Frontal cortex (tissue), 4 donors: ENCODE measurements around the gene CXXC5. TPM values are rescaled to one million over a fixed set of nuclear protein-coding genes. Genes with fewer than 3 reads are reported as not detected.
"Not testable (repeated sequence)": the region's sequence is repeated elsewhere in the genome, so short reads cannot be mapped to it uniquely, and the experiment has no call there.

ENCODE experiments used
- DNase-seq, 2 donors: peaks; one replicate each; pipeline ENCODE4 v3.0.0; 2012; ENCODE audit warnings: low spot score in 2 of 2
- FAIRE-seq: peaks from 2 replicates; lab custom pipeline; 2012; peaks lifted over from hg19 to GRCh38; lab: Jason Lieb, UNC
- total RNA-seq: library from RNA; depleted of rRNA; stranded (reverse); fragments of >200 nt; gene quantifications from one replicate; pipeline ENCODE4 v1.2.3, GENCODE V29; 2014
- donor health status: control.
- donor health status: control.
- donor health status: control.

Gene CXXC5
- 38.7 TPM for total RNA-seq

DNA sequence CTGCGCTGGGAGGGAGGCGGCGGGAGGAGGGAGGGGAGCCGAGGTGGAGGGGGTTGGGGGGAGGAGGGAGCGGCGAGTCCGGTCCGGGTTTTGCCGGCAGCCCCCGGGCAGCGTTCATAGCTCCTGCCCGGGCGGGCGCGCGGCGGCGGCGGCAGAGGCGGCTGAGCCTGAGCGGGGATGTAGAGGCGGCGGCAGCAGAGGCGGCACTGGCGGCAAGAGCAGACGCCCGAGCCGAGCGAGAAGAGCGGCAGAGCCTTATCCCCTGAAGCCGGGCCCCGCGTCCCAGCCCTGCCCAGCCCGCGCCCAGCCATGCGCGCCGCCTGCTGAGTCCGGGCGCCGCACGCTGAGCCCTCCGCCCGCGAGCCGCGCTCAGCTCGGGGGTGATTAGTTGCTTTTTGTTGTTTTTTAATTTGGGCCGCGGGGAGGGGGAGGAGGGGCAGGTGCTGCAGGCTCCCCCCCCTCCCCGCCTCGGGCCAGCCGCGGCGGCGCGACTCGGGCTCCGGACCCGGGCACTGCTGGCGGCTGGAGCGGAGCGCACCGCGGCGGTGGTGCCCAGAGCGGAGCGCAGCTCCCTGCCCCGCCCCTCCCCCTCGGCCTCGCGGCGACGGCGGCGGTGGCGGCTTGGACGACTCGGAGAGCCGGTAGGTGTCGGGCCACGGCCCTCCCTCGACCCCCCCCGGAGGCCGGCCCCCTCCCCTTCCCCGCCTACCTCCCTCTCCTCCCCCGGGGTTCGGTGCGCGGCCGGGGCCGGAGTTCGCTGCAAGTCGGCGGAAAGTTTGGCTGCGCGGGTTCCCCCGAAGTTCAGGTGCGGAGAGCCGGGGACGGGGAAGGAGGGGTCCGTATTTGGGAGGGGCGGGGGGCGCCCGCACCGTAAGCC, at the start of gene CXXC5:
TSS of gene CXXC5 (plus strand) at position 145 of the 877 bp plus-strand sequence. CDS start 32,175 bp downstream, outside the sequence.
- no peak for FAIRE-seq
- peak; percentile 88 for DNase-seq

DNA sequence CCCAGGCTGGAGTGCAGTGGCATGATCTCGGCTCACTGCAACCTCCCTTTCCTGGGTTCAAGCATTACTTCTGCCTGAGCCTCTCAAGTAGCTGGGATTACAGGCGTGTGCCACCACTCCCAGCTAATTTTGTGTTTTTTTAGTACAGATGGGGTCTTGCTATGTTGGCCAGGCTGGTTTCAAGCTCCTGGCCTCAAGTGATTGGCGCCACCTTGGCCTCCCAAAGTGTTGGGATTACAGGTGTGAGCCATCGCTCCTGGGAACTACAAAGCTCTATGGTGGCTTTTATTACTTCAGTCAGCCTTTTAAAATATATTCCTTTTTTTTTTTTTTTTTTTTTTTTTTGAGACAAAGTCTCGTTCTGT, 49.6 kb upstream of the CXXC5 start:
- FAIRE-seq, DNase-seq: not testable (repeated sequence)

DNA sequence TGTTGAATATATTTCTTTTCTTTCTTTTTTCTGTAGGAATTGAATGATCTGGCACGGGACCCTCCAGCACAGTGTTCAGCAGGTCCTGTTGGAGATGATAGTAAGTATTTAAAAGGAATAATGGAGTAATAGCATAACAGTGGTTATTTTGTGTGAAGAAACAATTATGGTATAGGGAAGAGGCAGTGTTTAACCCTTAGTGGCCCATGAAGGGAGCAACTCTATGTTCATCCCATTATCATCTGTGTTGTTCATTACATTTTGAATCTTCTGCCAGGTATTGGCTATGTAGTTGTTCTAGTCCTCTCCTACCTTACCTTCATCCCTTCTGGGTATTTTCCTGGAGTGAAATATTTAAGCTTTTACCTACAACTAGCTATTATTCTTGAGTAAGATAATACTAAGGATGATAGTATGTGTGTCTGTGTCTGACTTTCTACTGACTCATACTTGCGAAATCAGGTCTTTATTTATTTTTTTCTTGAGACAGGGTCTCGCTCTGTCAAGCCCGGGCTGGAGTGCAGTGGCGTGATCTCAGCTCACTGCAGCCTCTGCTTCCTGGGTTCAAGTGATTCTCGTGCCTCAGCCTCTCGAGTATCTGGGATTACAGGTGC, 47.7 kb upstream of the CXXC5 start:
- DNase-seq (no peak), FAIRE-seq (no peak)

DNA sequence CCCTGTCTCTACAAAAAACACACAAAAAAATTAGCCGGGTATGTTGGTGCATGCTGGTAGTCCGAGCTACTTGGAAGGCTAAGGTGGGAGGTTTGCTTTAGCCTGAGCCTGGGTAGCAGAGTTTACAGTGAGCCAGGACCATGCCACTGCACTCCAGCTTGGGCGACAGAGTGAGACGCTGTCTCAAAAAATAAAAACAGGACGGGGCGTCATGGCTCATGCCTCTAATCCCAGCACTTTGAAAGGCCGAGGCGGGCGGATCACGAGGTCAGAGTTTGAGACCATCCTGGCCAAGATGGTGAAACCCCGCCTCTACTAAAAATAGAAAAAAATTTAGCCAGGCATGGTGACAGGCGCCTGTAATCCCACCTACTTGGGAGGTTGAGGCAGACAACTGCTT, 46.7 kb upstream of the CXXC5 start:
- FAIRE-seq: no peak
- no peak for DNase-seq

DNA sequence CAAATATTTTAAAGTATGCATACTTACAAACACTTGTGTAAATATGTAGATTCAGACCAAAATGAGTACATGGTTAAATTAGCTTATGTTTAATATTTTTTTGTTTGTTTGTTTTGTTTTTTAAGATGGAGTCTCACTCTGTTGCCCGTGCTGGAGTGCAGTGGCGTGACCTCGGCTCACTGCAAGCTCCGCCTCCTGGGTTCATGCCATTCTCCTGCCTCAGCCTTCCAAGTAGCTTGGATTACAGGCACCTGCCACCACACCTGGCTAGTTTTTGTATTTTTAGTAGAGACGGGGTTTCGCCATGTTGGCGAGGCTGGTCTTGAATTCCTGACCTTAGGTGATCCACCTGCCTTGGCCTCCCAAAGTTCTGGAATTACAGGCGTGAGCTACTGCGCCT, 46.2 kb upstream of the CXXC5 start:
- FAIRE-seq, DNase-seq: not testable (repeated sequence)

DNA sequence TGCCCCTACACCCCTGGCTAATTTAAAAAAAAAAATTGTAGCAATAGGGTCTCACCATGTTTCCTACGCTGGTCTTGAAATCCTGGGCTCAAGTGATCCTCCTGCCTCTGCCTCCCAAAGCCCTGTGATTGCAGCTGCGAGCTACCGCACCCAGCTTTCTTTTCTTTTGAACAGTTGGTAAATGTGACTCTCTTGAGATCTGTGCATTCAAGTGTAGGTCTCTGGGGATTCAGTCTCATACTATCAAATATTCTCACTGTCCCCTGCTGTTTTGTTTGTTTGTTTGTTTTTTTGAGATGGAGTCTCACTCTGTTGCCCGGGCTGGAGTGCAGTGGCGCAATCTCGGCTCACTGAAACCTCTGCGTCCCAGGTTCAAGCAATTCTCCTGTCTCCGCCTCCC, 42.3 kb upstream of the CXXC5 start:
- FAIRE-seq: no peak

DNA sequence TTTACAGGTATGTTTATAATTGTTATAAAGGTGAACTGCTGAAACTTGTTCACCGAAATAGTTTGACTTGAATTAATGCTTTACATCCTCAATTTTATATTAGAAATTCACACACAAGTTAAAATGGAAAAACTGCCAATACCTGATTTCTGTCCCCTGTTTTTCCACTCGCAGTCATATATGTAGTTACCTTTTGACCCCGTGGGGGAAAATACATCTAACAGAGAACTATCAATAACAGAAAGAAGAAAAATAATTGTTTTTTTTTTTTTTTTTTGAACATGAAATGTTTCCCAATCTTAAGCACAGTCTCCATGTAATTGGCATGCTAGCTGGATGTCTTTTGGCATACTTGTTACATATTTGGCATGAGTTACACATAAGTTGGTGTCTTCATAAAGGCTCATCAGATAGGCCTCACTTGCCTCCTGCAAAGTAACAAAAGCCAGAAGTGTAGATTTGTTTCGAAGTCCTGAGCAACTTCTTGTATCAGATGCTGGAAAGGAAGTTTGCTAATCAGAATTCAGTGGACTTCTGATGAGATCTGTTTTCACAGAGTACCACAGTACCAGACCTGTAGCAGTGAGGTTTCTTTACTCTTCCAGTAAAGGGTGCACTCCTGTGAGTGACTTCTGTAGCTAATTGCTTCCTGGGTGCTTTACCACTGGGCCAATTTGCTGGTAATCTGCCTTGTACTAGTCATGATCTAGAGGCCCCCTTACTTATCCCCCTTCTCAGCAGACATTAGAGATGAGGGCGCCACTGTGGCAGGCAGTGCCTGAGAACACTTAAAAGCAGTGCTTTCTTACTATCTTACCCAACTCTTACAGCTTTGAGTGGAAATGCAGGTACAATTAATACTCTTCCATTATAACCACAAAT, 36.2 kb upstream of the CXXC5 start:
- no peak for FAIRE-seq

More for the DNA sequence above, 42.3 kb upstream of the CXXC5 start:
- DNase-seq: no peak

DNA sequence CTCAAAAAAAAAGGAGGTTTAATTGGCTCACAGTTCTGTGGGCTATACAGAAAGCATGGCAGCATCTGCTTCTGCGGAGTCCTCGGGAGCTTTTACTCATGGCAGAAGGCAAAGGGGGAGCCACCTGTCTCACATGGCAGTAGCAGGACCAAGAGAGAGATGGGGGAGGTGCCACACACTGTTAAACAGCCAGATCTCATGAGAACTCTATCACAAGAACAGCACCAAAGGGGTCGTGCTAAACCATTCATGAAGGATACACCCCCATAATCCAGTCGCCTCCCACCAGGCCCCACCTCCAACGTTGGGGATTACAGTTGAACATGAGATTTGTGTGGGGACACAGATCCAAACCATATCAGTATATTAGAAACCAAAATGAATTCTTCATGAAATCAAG, 28.3 kb upstream of the CXXC5 start:
- DNase-seq: no peak
- FAIRE-seq: no peak

More for the DNA sequence above, 36.2 kb upstream of the CXXC5 start:
- no peak for DNase-seq

DNA sequence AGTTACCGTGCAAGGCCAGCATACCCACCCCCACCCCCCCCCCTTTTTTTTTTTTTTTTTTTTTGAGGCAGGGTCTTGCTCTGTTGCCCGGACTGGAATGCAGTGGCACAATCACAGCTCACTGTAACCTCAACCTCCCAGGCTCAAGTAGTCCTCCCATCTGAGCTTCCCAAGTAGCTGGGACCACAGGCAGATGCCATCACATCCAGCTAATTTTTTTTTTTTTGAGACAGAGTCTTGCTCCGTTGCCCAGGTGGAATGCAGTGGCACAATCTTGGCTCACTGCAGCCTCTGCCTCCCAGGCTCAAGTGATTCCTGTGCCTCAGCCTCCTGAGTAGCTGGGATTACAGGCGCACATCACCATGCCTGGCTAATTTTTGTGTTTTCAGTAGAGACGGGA, 22.8 kb upstream of the CXXC5 start:
- DNase-seq, FAIRE-seq: not testable (repeated sequence)

DNA sequence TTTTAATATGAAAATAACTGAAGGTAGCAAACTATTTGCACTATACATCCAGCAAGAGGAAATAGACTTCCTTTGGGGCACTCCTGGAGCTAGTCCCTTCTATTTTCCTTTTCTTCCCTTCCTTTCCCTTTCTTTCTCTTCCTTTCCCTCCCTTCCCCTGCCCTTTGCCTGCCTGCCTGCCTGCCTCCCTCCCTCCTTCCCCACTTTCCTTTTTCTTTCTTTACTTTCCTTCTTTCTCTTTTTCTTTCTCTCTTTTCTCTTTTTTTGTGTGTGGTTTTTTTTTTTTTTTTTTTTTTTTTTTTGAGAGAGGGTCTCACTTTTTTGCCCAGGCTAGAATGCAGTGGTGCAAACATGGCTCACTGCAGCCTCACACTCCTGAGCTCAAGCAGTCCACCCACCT, 17.3 kb upstream of the CXXC5 start:
- DNase-seq: no peak
- no peak for FAIRE-seq

DNA sequence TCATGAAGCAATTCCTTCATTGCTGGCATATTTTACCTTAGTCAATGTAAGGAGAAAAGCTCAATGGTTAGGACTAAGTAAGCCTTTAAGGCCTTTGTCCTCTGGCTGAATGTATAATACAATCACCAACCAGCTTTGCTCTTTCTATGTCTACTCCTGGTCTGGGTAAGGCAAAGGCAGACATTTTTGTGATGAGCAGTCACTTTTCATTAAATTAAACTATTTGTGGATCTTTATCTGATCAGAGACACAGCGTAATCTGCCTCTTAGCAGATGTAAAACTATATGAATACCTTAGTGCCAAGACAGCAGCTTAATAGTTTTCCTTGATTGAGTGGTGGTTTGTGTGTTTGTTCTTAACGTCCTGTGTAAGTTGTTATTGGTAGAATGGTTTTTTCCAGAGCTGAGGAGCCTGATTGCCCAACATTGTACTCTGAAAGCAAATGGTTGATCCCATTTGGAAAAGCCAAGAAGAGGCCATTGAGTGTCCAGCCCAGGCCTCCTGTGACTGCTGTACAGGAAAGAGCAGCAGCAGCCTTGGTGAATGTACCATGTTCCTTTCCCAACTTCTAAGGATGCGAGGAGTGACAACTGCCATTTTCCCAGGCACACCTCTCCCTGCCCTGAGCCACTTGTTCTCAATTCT, 16.5 kb upstream of the CXXC5 start:
- FAIRE-seq (no peak), DNase-seq (no peak)

DNA sequence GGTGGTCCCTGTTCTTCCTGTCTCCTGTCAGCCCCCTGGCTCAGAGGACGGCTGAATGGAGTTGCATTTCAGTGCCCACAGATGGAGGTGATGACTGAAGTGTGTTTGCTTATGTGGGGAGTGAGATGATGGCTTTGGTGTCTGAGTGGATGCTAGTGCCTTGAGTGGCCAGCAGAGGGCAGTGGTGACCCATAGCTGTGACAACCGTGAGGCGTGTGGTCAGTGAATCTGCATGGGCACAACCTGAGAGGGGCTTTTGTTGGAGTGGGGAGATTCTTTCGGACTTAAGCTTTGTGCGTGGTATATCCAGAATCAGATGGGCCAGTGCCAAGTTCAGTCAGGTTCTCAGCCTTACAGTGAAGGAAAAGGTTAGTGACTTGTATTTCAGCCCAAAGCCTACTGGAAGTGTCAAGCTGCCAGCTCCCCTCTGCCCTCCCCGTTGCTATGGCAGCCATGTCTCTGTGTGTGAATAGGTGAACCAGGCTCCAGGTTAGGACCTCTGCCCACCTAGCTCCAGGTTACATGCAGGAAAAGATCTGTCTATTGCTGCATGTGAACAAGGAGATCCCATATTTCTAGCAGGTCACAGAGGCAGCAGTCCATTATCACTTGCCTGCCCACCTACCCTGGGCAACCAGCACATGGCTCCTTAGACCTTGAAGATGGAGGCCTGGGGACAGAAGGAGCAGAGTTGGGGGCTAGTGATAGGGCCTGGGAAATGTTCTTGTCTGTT, 14.7 kb upstream of the CXXC5 start:
- FAIRE-seq (no peak), DNase-seq (peak; percentile 72 to 75)

DNA sequence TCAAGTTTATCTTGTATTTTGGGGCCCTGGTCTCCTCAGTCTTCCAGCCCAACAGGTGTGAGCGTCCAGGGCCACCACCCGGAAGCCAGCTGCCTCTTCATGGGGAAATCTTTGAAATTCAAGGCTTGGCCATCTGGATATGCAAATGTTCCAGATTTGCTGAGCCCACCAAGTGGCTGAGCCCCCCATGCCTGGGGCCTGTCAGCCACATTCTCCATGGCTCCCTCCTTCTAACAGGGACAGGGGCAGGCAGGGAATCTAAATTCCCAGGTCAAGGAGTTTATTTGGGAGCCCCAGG, 14.2 kb upstream of the CXXC5 start:
- FAIRE-seq (no peak), DNase-seq (no peak)

DNA sequence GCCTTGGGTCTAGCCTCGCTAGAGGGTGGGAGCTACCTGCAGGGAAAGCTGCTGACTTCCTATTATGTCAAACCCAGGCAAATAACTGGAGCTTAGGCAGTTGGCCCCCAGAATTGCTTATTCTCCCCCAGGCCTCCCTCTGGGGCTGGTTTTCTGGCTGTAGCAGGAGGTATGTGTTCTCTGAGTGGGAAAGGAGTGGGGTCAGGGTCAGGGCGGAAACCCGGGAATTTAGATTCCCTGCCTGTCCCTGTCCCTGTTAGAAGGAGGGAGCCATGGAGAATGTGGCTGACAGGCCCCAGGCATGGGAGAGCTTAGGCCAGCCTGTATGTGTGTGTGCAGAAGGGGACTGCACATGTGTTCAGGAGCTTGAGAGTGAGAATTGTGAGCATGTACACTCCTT, 13.6 kb upstream of the CXXC5 start:
- no peak for FAIRE-seq
- no peak for DNase-seq

DNA sequence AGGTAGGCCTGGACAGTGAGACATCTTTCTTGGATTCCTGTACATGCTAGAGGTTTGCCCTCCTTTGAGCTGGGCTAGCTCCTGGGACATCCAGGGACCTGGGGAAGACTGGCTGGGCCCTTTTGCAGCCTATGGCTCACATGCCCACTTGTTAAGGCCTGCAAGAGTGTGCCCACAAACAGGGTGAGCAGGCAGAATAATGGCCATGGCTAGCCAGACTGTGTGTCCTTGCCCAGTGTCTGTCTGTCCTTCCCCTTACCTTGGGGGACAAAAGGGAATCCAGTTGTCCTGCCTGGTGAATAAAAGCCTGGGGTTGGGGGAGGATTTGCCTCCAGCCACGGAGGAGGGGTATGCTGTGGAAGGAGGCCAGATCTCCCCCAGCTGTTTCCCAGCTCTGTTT, 13.0 kb upstream of the CXXC5 start:
- DNase-seq (no peak), FAIRE-seq (no peak)

DNA sequence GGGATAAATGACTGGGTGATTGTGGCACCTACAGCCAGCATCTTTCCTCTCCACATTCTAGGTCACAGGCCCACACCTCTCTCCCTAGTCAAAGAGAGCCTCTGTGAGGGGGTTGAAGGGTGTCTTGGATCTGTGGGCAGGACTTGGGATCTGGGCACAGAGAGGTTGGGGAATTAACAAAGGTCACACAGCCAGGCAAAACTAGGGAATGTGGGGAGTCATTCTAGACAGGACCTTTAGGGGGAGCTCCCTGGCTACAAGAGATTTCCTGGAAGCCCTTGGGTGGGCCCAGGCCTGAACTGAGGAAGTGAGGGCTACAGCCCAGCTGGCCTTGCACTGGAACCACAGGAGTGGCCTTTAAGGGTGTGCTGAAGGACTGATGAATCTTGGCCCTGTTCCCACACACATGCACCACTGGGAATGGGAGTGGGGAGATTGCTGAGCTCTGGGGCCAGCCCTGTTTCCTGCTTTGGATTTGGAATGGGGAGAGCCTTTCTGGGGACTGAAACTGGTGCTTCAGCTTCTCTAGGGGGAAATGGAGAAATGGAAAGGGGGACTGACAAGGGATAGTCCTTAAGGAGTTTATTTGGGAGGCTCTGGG, 12.4 kb upstream of the CXXC5 start:
- DNase-seq (peak; percentile 61 to 69), FAIRE-seq (no peak)

DNA sequence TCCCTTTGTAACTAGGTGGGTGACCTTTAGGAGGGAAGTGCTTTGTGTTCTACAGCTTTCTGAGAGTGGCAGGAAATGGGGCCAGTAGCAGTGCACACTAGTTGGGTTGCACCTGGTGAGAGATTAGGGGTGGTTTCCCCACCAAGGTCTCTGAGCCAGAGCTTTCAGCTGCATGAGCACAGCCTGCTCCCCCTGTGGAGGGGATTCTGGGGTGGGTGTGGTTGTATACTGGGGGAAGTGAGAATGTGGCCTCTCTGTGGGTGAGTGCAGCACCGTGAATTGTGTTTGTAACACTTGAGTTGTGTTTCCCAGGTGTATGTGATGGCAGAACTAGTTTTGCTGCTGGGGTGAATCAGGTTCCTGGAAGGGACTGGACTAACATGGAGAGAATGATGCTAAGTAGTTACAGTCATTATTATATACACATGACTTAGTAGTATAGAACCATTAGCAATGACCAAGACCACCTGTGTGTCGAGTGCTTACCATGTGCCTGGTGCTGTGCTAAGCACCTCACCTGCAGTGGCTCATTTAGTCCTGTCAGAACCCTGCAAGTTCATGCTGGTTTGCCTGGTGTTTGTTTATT, 11.8 kb upstream of the CXXC5 start:
- peak in 1 of 2 donors; percentile 26 for DNase-seq
- no peak for FAIRE-seq

DNA sequence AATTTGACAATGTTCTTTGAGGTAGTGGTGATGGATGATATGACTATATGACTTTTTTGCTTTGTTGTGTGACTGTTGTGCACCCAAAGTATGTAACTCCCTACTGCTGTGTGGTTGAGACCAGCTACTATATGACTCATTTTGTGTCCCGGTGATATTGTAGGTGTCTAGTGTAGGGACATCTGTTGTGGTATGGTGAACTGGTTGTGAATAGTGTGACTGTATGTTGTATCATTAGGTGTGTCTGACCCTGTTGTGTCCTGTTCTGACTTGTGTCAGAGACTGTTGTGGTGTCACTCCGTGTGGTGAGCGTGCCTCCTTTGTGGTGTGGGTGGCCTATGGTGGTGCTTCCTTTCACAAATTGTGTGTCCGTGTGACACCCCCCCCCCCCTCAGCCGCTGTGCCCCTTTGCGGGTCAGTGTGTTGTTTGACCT, 11.2 kb upstream of the CXXC5 start:
- DNase-seq (peak in 1 of 2 donors; percentile 46), FAIRE-seq (no peak)
